Heart left ventricle (tissue), 16 donors: ENCODE measurements around the gene FOXA2. TPM values are rescaled to one million over a fixed set of nuclear protein-coding genes. Genes with fewer than 3 reads are reported as not detected.

ENCODE experiments used
- ATAC-seq, 4 donors: fragments of 200-7000 bp; cut with Tn5 transposase; one replicate each; pipeline ENCODE4 v1.9.1; 2020 to 2022; ENCODE audit warnings: moderate library complexity in 4 of 4, mild to moderate bottlenecking in 3 of 4, moderate number of reproducible peaks in 1 of 4
- DNase-seq, 5 donors: peaks; one replicate each; pipeline ENCODE4 v3.0.0-alpha.2; 2020
- H3K27ac ChIP-seq, 12 donors: fragments of 200-600 bp; sonication (generic) in 4 of 12; one replicate each; pipeline versions ENCODE4 v1.5.0 to v1.8.0; 2016 to 2022; ENCODE audit warnings: mild to moderate bottlenecking in 2 of 12
- H3K27me3 ChIP-seq, 9 donors: fragments of 200-600 bp; sonication (generic) in 2 of 9; one replicate each; pipeline versions ENCODE4 v1.5.1 to v1.8.0; 2016 to 2022; ENCODE audit warnings: mild to moderate bottlenecking in 3 of 9
- H3K36me3 ChIP-seq, 9 donors: fragments of 200-600 bp; sonication (generic) in 2 of 9; one replicate each; pipeline versions ENCODE4 v1.5.0 to v1.8.0; 2018 to 2022; ENCODE audit warnings: mild to moderate bottlenecking in 2 of 9
- H3K4me1 ChIP-seq, 12 donors: fragments of 200-600 bp; sonication (generic) in 4 of 12; one replicate each; pipeline versions ENCODE4 v1.5.0 to v1.8.0; 2016 to 2022; ENCODE audit warnings: mild to moderate bottlenecking in 3 of 12
- H3K4me3 ChIP-seq, 12 donors: fragments of 200-600 bp; sonication (generic) in 4 of 12; one replicate each; pipeline versions ENCODE4 v1.5.0 to v1.8.0; 2017 to 2022; ENCODE audit warnings: mild to moderate bottlenecking in 9 of 12, moderate library complexity in 4 of 12
- H3K9me3 ChIP-seq, 12 donors: fragments of 200-600 bp; sonication (generic) in 4 of 12; one replicate each; pipeline versions ENCODE4 v1.5.0 to v1.8.0; 2016 to 2022; ENCODE audit warnings: mild to moderate bottlenecking in 1 of 12
- CTCF ChIP-seq, 12 donors: fragments of 200-600 bp; sonication (generic) in 4 of 12; IDR thresholded peaks; one replicate each; pipeline versions ENCODE4 v1.5.0 to v1.8.0; 2018 to 2022; ENCODE audit warnings: antibody characterized with exemption in 12 of 12, mild to moderate bottlenecking in 5 of 12
- POLR2A ChIP-seq, 2 donors: fragments of 450-650 bp; IDR thresholded peaks; one replicate each; pipeline ENCODE4 v1.6.1; 2017; ENCODE audit warnings: antibody characterized with exemption in 2 of 2, mild to moderate bottlenecking in 2 of 2, moderate library complexity in 2 of 2
- WGBS, 4 donors: extraction: QIAGEN DNeasy Blood & Tissue Kit in 2 of 4; methylation state at CpG; one replicate each; pipeline versions ENCODE4 v1.1.5 to v1.1.7; 2013 to 2018; 5-methylcytosine and 5-hydroxymethylcytosine counted together
- intact Hi-C, 10 donors: fragments of 100-400 bp; cut with DNase I; formaldehyde crosslinking; loops; one replicate each; pipeline versions ENCODE4 v1.11.1 to v1.14.2; 2022
- polyA plus RNA-seq, 2 donors: library from polyadenylated mRNA; stranded (reverse); fragments of 200-250 nt; gene quantifications; one replicate each; pipeline ENCODE4 v1.2.3, GENCODE V29; 2013
- total RNA-seq, 9 donors: library from RNA; depleted of rRNA in 2 of 9; stranded (reverse); fragments of >200 nt in 2 of 9; fragmentation: NEBNext Ultra II Directional in 3 of 9; extraction: Animal tissue kit (Norgen Biotek cat#: 25700) in 3 of 9; gene quantifications; one replicate each; pipeline versions ENCODE4 v1.1.0 to v1.2.4, GENCODE V29; 2016 to 2023
- donor health status: ischemic (EF 13 %, LVEDD 7.1; RV severe dilation, severe dysfunction).
- donor health status: healthy with polysubstance abuse.
- donor health status: DM: no; HTN: yes; CAD: no.
- donor health status: DM: no; HTN: no; CAD: no.
- donor health status: ischemic (EF 25% LVEDD 6.9; RV normal size, moderate dysfunction).
- donor health status: ischemic (EF 25% LVEDD 5.7; RV mildly dilated, moderate dysfunction).
- donor health status: healthy.
- donor health status: DM: yes; HTN: yes; CAD: no.
- donor health status: ischemic (EF 35%, LVEDD 5.7; RV mildly dilated, moderate dysfunction).
- donor health status: nonischemic (EF 11% LVEDD 7.7; RV severe dilation, severe dysfunction).
- donor health status: DM: yes; HTN: yes; CAD: no.
- donor health status: PGD.
- donor health status: ischemic (EF 29% LVEDD 5.4; RV normal size, mild dysfunction).
- donor health status: nonischemic (EF 23%, LVEDD 6.1; RV moderate dilation, normal function).

Gene FOXA2
- total and polyA plus RNA-seq, 11 donors, result not detected

- H3K27ac ChIP-seq, result no peak overlapping the region
Measured at GRCh38 chr20:22546344-22546743, 38.0 kb downstream of the FOXA2 start.

DNA sequence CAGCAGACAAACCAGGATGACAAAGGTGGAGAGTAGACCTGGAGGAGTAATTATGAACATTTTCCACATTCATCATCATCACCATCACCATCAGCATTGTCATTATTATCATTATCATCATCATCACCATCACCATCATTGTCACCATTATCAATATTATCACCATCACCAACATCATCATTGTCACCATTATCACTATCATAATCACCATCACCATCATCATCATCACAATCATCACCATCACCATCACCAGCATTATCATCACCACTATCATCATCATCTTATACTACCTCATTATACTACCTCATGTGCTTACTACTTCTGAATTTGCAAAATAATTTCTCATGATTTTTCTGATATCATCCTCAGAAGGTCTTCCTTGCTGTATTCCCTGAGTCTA lies 39.3 kb downstream of the FOXA2 start:
- H3K36me3 ChIP-seq, result no peaks in the 10 kb centered on the region
- no peaks in the 10 kb centered on the region for H3K9me3 ChIP-seq
- H3K4me1 ChIP-seq, result no peaks in the 10 kb centered on the region
- H3K27me3 ChIP-seq, result peaks cover 0 to 58% (median 0%) of the 10 kb centered on the region in 9 donors
- TF ChIP-seq CTCF (IDR thresholded peaks at IDR 0.05) (no peak), POLR2A (IDR thresholded peaks at IDR 0.05) (no peak)
- intact Hi-C loops, result no loop called here
- no peak overlapping the region for H3K4me3 ChIP-seq
- no peak for DNase-seq
- H3K27ac ChIP-seq, result no peak overlapping the region
- no peak for ATAC-seq

More at GRCh38 chr20:22546344-22546743, 38.0 kb downstream of the FOXA2 start:
- TF ChIP-seq POLR2A (IDR thresholded peaks at IDR 0.05) (no peak), CTCF (IDR thresholded peaks at IDR 0.05) (no peak)
- no peaks in the 10 kb centered on the region for H3K9me3 ChIP-seq
- intact Hi-C loops, result no loop called here
- no peaks in the 10 kb centered on the region for H3K4me1 ChIP-seq
- no peak overlapping the region for H3K4me3 ChIP-seq
- no peaks in the 10 kb centered on the region for H3K36me3 ChIP-seq
- peaks cover 0 to 56% (median 1%) of the 10 kb centered on the region in 9 donors for H3K27me3 ChIP-seq
- DNase-seq, result no peak
- ATAC-seq, result no peak
- WGBS, 4 donors, result 54 to 62% (median 58%) methylated on average over 3 of the region's 3 CpGs

DNA sequence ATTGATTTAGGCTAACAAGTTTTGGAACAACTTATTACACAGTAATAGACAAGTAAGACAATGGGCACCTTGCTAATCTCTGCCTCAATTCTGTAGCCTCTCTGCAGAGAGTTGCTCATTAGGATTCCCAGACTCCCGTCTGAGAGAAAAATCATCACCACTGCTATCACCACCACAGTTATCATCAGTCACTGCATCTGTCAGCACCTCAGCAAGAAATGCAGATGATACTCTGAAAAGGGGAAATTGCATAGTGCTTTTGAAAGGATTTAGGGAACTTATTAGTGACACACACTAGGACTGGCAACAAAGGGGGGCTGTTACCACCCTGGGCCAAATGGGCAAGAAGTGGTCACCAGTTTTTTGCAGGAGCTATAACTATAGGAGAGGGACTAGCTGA lies 39.9 kb downstream of the FOXA2 start:
- H3K9me3 ChIP-seq, result no peaks in the 10 kb centered on the region
- no peaks in the 10 kb centered on the region for H3K4me1 ChIP-seq
- H3K36me3 ChIP-seq, result no peaks in the 10 kb centered on the region
- ATAC-seq (no peak), DNase-seq (no peak)
- H3K27me3 ChIP-seq, result peaks cover 0 to 60% (median 0%) of the 10 kb centered on the region in 9 donors
- 4 to 8% (median 7%) methylated on average over 1 of the region's 1 CpG for WGBS, 4 donors
- intact Hi-C loops, result no loop called here
- no peak for TF ChIP-seq CTCF (IDR thresholded peaks at IDR 0.05)
- TF ChIP-seq POLR2A (IDR thresholded peaks at IDR 0.05), result no peak
- H3K27ac ChIP-seq, result no peak overlapping the region
- no peak overlapping the region for H3K4me3 ChIP-seq

GRCh38 chr20:22542427-22542826 lies 41.9 kb downstream of the FOXA2 start:
- Histone ChIP-seq H3K4me1 (no peaks in the 10 kb centered on the region), H3K27ac (no peak overlapping the region), H3K36me3 (no peaks in the 10 kb centered on the region), H3K9me3 (no peaks in the 10 kb centered on the region), H3K4me3 (no peak overlapping the region), H3K27me3 (peaks cover 0 to 49% (median 0%) of the 10 kb centered on the region in 9 donors)
- DNase-seq (no peak), ATAC-seq (no peak)
- WGBS, 4 donors, result 19 to 46% (median 44%) methylated on average over 1 of the region's 1 CpG
- intact Hi-C loops, result no loop called here
- TF ChIP-seq CTCF (IDR thresholded peaks at IDR 0.05), result no peak
- no peak for TF ChIP-seq POLR2A (IDR thresholded peaks at IDR 0.05)
